GM10266 (cell line): ENCODE data around the gene DLL1.

ENCODE experiments used
- DNase-seq: peaks from one replicate; pipeline ENCODE4 v3.0.0; 2012; ENCODE audit errors: extremely low spot score
- TF ChIP-seq, protein P1 (sequence below): IDR thresholded peaks from 2 replicates; pipeline ENCODE4 v1.5.1; 2012; ENCODE audit warnings: mild to moderate bottlenecking, low read depth; ENCODE audit not compliant: control insufficient read depth, insufficient read depth; ENCODE audit errors: missing control alignments

DLL1 gene

GRCh38 chr6:170289951-170290295 lies 955 bp downstream of the DLL1 start:
- DNase-seq: no peak
- TF ChIP-seq, protein P1, sequence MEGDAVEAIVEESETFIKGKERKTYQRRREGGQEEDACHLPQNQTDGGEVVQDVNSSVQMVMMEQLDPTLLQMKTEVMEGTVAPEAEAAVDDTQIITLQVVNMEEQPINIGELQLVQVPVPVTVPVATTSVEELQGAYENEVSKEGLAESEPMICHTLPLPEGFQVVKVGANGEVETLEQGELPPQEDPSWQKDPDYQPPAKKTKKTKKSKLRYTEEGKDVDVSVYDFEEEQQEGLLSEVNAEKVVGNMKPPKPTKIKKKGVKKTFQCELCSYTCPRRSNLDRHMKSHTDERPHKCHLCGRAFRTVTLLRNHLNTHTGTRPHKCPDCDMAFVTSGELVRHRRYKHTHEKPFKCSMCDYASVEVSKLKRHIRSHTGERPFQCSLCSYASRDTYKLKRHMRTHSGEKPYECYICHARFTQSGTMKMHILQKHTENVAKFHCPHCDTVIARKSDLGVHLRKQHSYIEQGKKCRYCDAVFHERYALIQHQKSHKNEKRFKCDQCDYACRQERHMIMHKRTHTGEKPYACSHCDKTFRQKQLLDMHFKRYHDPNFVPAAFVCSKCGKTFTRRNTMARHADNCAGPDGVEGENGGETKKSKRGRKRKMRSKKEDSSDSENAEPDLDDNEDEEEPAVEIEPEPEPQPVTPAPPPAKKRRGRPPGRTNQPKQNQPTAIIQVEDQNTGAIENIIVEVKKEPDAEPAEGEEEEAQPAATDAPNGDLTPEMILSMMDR: no peak

DNA sequence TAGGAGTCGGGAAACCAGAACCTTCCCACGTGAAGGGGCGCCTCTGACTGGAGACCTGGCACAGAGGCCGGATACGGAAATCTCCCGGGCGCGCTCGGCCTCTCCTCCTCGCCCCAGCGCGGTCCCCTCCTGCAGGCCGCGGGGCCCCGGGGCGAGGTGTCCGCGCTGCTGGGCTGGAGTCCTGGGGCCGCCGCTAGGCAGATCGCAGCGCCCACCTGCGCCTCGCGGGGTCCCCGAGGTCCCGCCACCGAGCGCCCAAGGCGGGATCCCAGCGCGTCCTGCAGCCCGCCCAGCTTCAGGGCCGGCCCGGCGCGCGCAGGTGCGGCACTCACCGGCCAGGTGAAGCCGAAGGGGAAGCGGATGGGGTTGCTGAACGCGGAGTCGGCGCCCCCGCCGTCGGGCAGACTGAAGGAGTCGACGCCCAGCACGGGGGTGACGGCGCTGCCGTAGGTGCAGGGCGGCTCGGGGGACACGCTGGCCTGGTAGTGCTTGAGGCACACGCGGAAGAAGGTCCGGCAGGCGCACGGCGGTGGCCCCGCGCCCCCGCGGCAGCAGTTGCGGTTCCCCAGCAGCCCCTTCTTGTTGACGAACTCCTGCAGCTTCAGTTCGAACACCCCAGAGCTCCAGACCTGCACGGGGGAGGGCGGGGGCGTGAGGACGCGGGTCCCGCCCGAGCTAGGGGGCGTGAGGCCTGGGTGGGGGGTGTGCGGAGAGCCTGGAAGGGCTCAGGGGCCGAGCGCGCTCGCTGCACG lies 1.5 kb downstream of the DLL1 start:
- no peak for DNase-seq
- TF ChIP-seq, protein P1: no peak

DNA sequence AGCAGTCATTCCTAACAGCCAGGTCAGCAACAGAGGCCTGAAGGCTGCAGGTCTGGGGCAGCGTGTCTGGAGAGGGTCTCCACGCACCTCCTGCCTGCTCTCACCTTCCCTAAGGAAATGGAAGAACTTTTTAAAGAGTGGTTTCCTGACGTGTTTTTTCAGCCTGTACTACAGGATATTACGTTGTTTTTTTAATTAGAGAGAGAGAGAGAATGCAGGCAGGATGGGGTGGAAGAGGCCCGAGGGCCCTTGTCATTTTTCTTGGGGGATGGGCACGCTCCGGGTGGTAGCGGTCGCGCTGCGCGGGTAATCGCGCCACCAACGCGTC lies 2.1 kb downstream of the DLL1 start:
- no peak for DNase-seq
- TF ChIP-seq, protein P1: no peak

DNA sequence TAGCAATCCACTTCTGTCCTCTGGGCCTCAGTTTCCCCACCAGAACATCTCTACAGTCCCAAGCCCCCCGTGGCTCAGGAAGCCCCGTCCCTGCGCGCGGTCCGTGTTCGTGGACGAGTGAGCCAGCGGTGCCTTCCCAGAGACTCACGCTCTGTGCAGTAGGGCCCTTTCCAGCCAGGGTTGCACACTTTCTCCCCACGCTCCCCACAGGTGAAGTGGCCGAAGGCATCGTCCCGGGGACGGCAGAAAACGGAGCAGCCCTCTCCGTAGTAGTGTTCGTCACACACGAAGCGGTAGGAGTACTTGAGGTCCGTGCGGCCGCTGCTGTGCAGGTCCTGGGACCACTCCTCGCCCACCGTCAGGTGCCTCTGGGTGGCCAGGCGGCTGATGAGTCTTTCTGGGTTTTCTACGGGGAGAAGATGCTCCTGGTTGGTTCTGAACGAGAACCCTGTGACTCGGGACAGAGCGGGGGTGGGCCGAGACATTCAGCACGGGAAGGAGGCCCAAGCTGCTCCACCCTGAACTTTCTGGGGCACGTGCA lies 2.7 kb downstream of the DLL1 start:
- TF ChIP-seq, protein P1: no peak
- DNase-seq: no peak

- TF ChIP-seq, protein P1: no peak
- no peak for DNase-seq
Measured at GRCh38 chr6:170287371-170287876, 3.5 kb downstream of the DLL1 start.

- TF ChIP-seq, protein P1: no peak
- DNase-seq: no peak
Measured at GRCh38 chr6:170286934-170287265, 4.0 kb downstream of the DLL1 start.

DNA sequence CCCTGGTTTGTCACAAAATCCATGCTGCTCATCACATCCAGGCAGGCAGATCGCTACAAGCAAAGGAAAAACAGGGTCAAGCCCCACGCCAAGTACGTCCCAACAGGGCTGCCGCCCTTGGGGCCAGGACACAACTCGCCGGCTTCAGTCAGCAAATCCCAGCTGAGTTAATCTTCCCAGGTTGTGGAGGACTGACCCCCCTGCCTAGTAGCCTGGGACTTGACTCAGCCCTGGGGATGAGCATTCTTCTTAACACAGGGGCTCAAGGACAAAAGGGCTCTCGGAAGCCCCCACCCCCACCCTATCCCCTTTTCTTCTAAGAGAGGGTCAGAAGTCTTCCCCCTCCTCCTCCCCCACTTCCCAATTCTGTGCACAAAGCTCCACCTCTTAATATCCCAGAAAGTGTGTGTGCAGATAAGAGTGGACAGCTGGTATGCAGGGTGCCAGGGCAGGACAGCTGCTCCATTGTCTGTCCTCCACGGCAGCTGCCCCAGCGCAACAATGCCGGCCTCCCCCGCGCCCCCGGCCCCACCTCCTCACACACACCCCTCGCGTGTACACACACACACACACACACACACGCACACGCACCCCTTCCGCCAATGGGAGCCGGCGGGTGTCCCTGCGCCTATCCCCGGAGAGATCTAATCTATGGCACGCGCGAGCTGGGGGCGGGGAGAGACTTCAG lies 4.5 kb downstream of the DLL1 start:
- TF ChIP-seq, protein P1: no peak
- DNase-seq: no peak
